DLD1 (cell line): Measurements from ENCODE around the gene GTF2F1.
"Not testable (repeated sequence)": the region's sequence is repeated elsewhere in the genome, so short reads cannot be mapped to it uniquely, and the experiment has no call there.

Source experiments
- in situ Hi-C: cut with HindIII; loops from 2 replicates; pipeline ENCODE4 v1.10.0; 2017; ENCODE audit warnings: low sequenced_read_pairs

The GTF2F1 gene

DNA sequence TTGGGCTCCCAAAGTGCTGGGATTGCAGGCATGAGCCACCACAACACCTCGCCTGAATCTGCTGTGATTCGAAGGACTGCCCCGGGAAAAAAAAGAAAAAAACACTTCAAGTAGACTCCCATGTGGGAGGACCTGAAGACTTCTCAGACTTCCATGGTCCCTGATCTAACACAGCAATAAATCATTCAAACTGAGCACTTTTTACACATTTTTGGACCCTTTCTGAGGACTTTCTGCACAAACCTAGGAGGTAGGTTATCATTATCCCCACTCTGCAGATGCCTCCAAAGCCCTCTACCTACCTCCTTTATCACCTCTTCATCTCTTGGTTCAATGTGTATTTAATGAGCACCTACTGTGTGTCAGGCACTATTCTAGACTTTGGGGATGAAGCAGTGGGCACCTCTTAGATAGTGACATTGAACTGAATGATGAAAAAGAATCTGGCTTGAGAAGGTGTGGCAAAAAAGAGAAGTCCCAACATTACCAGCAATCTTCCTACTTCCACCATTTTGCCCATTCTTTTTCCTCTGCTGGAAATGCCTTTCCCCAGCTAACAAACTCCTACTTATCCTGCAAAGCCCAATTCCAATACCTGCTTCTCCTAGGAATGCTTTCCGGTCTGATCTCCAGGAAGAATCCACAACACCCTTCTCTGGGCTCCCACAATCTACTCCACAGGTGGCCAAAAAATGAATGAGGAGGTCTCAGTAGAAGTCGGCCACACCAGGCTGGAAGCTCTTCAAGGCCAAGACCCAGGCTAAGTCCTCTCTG, 33.2 kb downstream of the GTF2F1 start:
- in situ Hi-C loops, result no loop called here

DNA sequence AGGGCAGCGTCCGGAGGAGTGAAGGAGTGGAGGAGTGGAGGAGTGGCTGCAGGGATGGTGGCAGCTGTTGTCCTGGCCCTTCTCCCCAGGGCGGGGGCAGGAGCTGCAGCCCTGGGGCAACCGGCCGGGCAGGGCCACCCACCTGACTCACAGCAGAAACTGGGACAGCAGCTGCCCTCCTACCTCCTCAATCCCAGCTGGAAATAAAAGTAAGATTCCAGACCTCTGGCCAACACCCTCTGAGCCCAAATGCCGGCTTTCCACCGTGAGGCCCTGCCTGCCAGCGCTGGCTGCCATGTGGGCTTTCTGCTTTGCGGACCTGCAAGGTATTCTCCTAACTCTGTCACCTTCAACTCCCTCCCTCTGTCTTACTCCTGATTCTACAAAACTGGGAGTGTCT, 35.0 kb downstream of the GTF2F1 start:
- in situ Hi-C loops, result no loop called here

DNA sequence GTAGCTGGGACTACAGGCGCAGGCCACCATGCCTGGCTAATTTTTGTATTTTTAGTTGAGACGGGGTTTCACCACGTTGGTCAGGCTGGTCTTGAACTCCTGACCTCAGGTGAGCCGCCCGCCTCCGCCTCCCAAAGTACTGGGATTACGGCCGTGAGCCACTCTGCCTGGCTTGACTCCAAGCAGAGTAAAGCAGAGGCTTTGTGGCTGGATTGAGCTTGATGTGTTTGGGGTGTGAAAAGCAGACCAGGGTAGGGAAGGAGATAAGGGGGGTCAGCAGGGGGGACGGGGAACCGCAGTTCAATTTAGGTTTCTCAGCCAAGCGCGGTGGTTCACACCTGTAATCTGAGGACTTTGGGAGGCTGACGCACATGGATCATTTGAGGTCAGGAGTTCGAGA, 35.8 kb downstream of the GTF2F1 start:
- in situ Hi-C loops, result no loop called here

DNA sequence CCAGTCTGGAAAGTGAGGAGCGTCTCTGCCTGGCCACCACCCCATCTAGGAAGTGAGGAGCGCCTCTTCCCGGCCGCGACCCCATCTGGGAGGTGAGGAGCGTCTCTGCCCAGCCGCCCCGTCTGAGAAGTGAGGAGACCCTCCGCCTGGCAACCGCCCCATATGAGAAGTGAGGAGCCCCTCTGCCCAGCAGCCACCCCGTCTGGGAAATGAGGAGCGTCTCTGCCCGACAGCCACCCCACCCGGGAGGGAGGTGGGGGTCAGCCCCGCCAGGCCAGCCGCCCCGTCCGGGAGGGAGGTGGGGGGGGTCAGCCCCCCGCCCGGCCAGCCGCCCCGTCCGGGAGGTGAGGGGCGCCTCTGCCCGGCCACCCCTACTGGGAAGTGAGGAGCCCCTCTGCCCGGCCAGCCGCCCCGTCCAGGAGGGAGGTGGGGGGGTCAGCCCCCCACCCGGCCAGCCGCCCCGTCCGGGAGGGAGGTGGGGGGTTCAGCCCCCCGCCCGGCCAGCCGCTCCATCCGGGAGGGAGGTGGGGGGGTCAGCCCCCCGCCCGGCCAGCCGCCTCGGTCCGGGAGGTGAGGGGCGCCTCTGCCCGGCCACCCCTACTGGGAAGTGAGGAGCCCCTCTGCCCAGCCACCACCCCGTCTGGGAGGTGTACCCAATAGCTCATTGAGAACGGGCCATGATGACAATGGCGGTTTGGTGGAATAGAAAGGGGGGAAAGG, 37.5 kb downstream of the GTF2F1 start:
- in situ Hi-C loops, result not testable (repeated sequence)

DNA sequence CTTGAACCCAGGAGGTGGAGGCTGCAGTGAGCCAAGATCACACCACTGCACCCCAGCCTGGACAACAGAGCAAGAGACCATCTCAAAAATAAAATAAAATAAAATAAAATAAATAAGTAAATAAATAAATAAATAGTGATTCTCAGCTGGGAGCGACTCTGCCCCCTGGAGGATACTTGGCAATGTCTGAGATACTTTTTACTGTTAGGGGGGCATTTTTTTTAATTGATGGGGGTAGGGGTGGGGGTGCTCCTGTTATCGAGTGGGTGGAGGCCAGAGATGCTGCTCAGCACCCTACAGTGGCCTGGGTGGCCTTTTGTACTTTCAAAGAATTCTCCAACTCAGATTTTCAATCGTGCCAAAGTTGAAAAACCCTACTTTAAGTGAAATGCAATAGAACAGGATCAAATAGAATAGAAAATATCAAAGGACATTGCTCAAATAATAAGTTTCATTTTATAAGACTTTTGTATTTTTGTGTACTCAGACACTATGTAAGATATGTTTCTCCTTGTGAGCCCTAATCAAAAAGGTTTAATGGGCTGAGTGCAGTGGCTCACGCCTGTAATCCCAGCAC, 38.8 kb downstream of the GTF2F1 start:
- in situ Hi-C loops, result no loop called here

DNA sequence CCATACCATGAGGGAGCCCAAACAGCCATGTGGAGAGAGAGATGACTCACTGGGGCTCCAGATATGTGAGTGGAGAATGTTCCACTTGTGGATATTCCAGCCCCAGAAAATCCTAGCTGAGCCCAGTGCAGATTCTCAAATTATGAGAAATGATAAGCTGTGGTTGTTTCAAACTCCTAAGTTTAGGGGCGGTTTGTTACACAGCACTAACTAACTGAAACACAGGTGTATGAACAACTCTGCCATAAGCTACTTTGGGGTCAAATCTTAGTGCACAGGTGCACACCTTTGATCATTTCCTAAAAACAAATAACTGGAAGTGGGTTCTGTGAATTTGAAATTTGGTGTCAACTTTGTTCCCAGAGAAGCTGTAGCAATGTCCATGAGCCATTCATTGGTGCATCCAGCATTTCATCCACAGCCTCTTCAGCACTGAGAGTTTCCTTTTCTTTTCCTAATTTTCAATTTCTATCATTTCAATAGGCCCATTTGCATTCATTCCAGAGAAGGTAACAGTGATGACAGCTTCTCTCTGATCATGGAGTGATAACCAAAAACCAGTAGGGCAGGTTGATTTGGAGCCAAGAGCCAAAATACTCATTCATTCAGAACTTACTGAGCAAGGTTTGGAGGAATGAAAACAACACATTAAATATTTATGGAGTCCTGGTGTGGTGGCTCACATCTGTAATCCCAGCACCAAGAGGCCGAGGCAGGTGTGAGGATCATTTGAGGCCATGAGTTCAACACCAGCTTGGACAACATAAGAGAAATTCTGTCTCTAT, 40.4 kb downstream of the GTF2F1 start:
- in situ Hi-C loops, result no loop called here

DNA sequence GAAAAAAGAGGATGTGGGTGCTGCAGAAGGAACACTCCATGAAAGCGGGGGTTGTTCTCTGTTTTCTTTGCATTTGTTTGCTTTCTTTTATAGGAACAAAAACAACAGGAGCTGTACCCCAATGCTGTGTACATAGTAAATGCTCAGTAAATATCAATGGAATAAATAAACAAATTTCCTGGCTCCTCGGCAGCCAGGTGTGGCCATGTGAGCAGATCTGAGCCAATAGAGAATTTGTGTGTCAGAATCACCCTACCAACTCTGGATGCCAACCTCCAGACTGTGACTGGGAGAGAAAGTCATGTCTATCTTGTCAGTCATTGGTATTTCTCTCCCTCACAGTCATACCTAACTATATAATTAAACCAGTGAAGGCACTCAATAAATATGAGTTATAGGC, 42.3 kb downstream of the GTF2F1 start:
- in situ Hi-C loops, result no loop called here

DNA sequence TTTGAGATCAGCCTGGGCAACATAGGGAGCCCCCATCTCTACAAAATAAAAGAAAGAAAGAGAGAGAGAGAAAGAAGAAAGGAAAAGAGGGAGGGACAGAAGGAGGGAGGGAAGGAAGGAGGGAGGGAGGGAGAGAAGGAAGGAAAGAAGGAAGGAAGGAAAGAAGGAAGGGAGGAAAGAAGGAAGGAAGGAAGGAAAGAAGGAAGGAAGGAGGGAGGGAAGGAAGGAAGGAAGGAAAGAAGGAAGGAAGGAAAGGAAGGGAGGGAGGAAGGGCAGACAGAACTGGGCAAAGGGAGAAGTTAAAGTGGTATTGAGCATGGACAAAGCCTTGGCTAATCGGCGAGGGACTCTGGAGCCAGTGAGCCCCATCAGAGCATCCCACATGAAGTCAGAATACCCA, 43.7 kb downstream of the GTF2F1 start:
- in situ Hi-C loops, result not testable (repeated sequence)

DNA sequence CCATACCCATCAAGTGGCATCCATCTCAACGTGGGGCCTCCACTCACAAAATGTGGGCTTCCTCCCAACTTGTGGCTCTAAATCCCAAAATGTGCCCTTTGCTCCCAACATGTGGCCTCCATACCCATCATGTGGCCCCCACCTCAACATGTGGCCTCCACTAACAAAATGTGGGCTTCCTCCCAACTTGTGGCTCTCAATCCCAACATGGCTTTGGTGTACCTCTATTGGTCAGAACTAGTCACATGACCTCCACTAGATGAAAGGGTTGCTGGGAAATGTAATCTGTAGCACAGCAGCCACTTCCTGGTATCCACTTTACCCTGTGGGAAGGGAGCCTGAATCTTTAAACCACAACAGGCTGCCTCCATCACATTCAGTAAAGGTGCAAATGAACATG, 49.5 kb downstream of the GTF2F1 start:
- in situ Hi-C loops, result no loop called here

DNA sequence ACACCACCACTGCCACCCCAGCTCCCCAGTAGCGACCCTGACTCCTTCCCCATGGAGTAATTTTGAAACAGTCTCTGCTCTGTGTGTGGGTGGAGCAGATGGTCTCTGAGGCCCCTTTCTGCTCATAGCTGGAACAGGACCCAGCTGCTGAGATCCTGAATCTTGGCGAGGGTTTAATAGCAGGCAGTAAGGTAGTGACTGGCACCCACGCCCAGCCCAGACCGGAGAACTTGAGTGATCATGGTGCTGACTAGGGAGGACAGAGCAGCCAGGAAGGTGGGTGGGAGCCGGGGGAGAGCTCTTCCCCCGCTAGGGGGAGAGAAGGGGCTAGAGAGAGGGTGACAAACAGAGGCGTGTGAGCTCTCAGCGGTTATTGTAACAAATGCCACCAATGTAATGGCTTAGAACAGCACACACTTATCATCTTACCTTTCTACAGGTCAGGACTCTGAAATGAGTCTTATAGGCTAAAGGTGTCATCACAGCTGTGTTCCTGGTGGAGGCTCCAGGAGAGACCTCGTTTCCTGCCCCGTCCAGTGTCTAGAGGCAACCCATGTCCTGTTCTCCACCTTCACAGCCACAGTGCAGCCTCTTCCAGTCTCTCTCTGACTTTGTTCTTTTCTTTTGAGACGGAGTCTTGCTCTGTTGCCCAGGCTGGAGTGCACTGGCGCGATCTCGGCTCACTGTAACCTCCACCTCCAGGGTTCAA, 52.3 kb downstream of the GTF2F1 start:
- in situ Hi-C loops, result no loop called here

DNA sequence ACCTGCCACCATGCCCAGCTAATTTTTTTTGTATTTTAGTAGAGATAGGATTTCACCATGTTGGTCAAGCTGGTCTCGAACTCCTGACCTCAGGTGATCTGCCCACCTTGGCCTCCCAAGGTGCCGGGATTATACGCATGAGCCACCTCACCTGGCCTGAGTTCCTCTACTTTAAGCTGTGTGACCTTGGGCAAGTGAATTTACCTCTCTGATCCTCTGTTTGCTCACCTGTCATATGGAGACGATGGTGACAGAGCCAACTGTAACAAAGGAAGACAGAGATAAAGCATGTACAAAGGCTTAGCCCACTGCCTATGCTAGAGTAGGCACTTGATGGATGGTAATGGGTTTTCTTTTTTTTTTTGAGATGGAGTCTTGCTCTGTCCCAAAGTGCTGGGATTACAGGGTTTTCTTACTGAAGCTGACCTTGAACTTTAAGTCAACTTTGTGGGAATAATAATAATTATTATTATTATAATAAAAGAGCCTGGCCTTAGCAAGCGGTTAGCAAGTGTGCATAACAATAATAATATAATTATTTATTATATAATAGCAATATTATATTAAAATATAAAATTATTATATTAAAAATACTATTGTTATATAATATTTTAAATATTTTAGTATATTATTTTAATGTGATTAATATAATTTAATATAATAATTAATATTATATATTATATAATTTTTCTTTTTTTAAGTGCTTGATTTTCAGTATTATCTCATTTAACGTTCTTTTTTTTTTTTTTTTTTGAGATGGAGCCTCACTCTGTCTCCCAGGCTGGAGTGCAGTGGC, 58.3 kb downstream of the GTF2F1 start:
- in situ Hi-C loops, result no loop called here

DNA sequence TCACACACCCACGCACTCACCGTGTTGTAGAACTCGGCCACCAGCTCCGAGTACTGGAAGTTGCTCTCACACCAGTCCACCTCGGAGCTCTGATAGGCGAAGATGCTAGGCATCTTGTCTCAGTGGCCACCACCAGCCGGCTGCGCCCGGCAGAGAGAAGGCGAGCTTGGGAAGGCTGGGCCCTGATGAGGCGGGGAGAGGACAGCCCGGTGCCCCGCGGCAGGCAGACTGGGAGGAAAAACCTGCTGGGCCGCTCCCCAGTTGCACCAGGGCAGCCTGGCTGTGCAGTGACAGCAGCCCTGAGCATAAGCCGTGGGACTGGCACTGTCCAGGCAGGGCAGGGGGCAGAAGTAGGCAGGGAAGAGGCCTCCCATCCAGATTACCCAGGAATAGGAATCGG, 59.5 kb downstream of the GTF2F1 start, which contains the start of gene ACER1:
ACER1 (minus strand) TSS at position 174 of the 400 bp plus-strand sequence; CDS start at position 113, 61 bp downstream.
- in situ Hi-C loops, result no loop called here
